Measurements from ENCODE around the gene ACVR1C. TPM values are rescaled to one million over a fixed set of nuclear protein-coding genes. Genes with fewer than 3 reads are reported as not detected.

The ACVR1C gene
- total RNA-seq, 1 experiment from 2014 or later, result 1.2 TPM

GRCh38 chr2:157606534-157606933, 22.1 kb downstream of the ACVR1C start:
- DNase-seq (ENCODE audit: low read depth, low spot score) (no peak), ATAC-seq (no peak)
- Histone ChIP-seq H3K27ac (ENCODE audit: low read depth, low read length) (no peak overlapping the region), H3K36me3 (ENCODE audit: control insufficient read depth in 1 of 2, insufficient read depth in 2 of 2, low read length in 2 of 2) (no peaks in the 10 kb centered on the region), H3K9ac (ENCODE audit: low read length) (no peak overlapping the region), H3K79me2 (ENCODE audit: insufficient read depth, low read length) (no peaks in the 10 kb centered on the region), H2AFZ (ENCODE audit: low read depth, low read length, poor library complexity, severe bottlenecking) (no peak overlapping the region), H3K4me2 (ENCODE audit: low read length) (no peak overlapping the region), H3K9me2 (ENCODE audit: insufficient read depth) (no peaks in the 10 kb centered on the region), H3K9me3 (ENCODE audit: control insufficient read depth in 1 of 2, insufficient read depth in 1 of 2, low read depth in 1 of 2, low read length in 2 of 2) (no peaks in the 10 kb centered on the region), H3K27me3 (ENCODE audit: insufficient read depth, low read length) (no peaks in the 10 kb centered on the region), H3K4me1 (ENCODE audit: control insufficient read depth in 1 of 2, insufficient read depth in 2 of 2, low read length in 2 of 2) (no peaks in the 10 kb centered on the region), H3K4me3 (replicated peaks in 1 of 2; ENCODE audit: low read depth in 1 of 2, low read length in 2 of 2) (no peak overlapping the region), H4K20me1 (ENCODE audit: insufficient read depth) (no peaks in the 10 kb centered on the region)
- no TSS peak for BruUV-seq (replicated peaks)
- intact Hi-C loops (cut with micrococcal nuclease), result no loop called here
- POLR2A ChIA-PET, result no interaction called here
- CTCF ChIA-PET, result no interaction called here
- TF ChIP-seq CEBPB (IDR thresholded peaks at IDR 0.05; ENCODE audit: low read depth), result no peak
- TF ChIP-seq SIN3A (IDR thresholded peaks at IDR 0.05; ENCODE audit: low read depth), result no peak
- no peak for TF ChIP-seq FOSL1 (IDR thresholded peaks at IDR 0.05; ENCODE audit: low read depth)
- TF ChIP-seq TCF7L2 (IDR thresholded peaks at IDR 0.05; ENCODE audit: borderline replicate concordance, extremely low read depth, insufficient read depth, insufficient read length), result no peak
- TF ChIP-seq ZFX (IDR thresholded peaks at IDR 0.05), result no peak
- RAD21 ChIA-PET (ENCODE audit: low non-redundant PET in 1 of 2, low total read pairs in 2 of 2, uncharacterized antibody in 2 of 2, unreplicated experiment in 2 of 2), result no interaction called here

GRCh38 chr2:157603198-157603597, 25.5 kb downstream of the ACVR1C start:
- Histone ChIP-seq H3K27me3 (ENCODE audit: insufficient read depth, low read length) (no peaks in the 10 kb centered on the region), H3K4me3 (replicated peaks in 1 of 2; ENCODE audit: low read depth in 1 of 2, low read length in 2 of 2) (no peak overlapping the region)
- DNase-seq (ENCODE audit: low read depth, low spot score), result no peak

More at GRCh38 chr2:157603198-157603597, 25.5 kb downstream of the ACVR1C start:
- RAD21 ChIA-PET (ENCODE audit: low non-redundant PET in 1 of 2, low total read pairs in 2 of 2, uncharacterized antibody in 2 of 2, unreplicated experiment in 2 of 2), result no interaction called here
- intact Hi-C loops (cut with micrococcal nuclease), result no loop called here
- TF ChIP-seq SIN3A (IDR thresholded peaks at IDR 0.05; ENCODE audit: low read depth) (no peak), EZH2phosphoT487 (IDR thresholded peaks at IDR 0.05; ENCODE audit: borderline replicate concordance) (no peak), REST (IDR thresholded peaks at IDR 0.05; ENCODE audit: low read depth) (no peak), ATF3 (IDR thresholded peaks at IDR 0.05) (no peak), POLR2A (IDR thresholded peaks at IDR 0.05; ENCODE audit: borderline replicate concordance, extremely low read depth, insufficient read depth, insufficient read length) (no peak), ELF1 (IDR thresholded peaks at IDR 0.05; ENCODE audit: borderline replicate concordance, low read depth) (no peak), ZNF274 (IDR thresholded peaks at IDR 0.05; ENCODE audit: low read depth, low read length) (no peak), EGR1 (IDR thresholded peaks at IDR 0.05; ENCODE audit: low read depth) (no peak), ZBTB33 (IDR thresholded peaks at IDR 0.05; ENCODE audit: extremely low read depth, insufficient replicate concordance, low read length) (no peak), CBX3 (IDR thresholded peaks at IDR 0.05; ENCODE audit: low read depth) (no peak), TCF7L2 (IDR thresholded peaks at IDR 0.05; ENCODE audit: borderline replicate concordance, extremely low read depth, insufficient read depth, insufficient read length) (no peak), CEBPB (IDR thresholded peaks at IDR 0.05; ENCODE audit: low read depth) (no peak)
- Histone ChIP-seq H2AFZ (ENCODE audit: low read depth, low read length, poor library complexity, severe bottlenecking) (no peak overlapping the region), H3K36me3 (ENCODE audit: control insufficient read depth in 1 of 2, insufficient read depth in 2 of 2, low read length in 2 of 2) (no peaks in the 10 kb centered on the region), H3K4me1 (ENCODE audit: control insufficient read depth in 1 of 2, insufficient read depth in 2 of 2, low read length in 2 of 2) (no peaks in the 10 kb centered on the region), H3K79me2 (ENCODE audit: insufficient read depth, low read length) (no peaks in the 10 kb centered on the region), H3K9ac (ENCODE audit: low read length) (no peak overlapping the region), H3K27ac (ENCODE audit: low read depth, low read length) (no peak overlapping the region), H3K9me2 (ENCODE audit: insufficient read depth) (no peaks in the 10 kb centered on the region), H3K9me3 (ENCODE audit: control insufficient read depth in 1 of 2, insufficient read depth in 1 of 2, low read depth in 1 of 2, low read length in 2 of 2) (no peaks in the 10 kb centered on the region), H3K4me2 (ENCODE audit: low read length) (no peak overlapping the region), H4K20me1 (ENCODE audit: insufficient read depth) (no peaks in the 10 kb centered on the region)
- POLR2A ChIA-PET, result no interaction called here
- no peak for ATAC-seq
- CTCF ChIA-PET, result interaction anchor here (1.2 kb wide), 1 partner anchor 31 kb away, joined by 3 read pairs; no protein-coding TSS in a partner anchor
- no TSS peak for BruUV-seq (replicated peaks)
